Renal cortical epithelial cell (primary cell): ENCODE results near the gene DPP7. TPM values are rescaled to one million over a fixed set of nuclear protein-coding genes. Genes with fewer than 3 reads are reported as not detected.
"Not testable (repeated sequence)": the region's sequence is repeated elsewhere in the genome, so short reads cannot be mapped to it uniquely, and the experiment has no call there.

ENCODE experiments used
- DNase-seq: peaks from one replicate; pipeline ENCODE4 v3.0.0-alpha.2; 2011; ENCODE audit warnings: low read depth
- total RNA-seq: library from RNA; depleted of rRNA; stranded (reverse); fragments of >200 nt; gene quantifications from 2 replicates; pipeline ENCODE4 v1.2.3, GENCODE V29; 2014

Gene DPP7
- total RNA-seq, 1 donor from 2014 or later, result 42.3 TPM

DNA sequence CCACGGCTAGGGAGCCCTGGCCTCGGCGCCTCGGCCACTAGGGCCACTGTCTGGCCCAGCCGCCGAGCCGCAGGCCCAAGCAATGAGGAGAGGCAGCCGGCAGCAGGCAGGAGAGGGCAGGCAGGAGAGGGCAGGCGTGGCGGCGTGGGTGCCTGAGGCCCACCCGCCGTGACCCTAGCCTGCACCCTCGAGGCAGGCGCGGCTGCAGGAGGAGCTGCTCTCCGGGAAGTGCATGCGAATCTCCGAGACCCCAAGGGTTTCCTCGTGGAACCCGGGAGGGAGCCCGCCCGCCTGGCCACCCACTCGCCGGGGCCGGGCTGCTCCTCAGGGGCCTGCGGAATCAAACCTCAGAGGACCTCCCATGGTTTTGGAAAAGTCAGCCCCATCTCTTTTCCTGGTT lies 33.7 kb upstream of the DPP7 start:
- no peak for DNase-seq

DNA sequence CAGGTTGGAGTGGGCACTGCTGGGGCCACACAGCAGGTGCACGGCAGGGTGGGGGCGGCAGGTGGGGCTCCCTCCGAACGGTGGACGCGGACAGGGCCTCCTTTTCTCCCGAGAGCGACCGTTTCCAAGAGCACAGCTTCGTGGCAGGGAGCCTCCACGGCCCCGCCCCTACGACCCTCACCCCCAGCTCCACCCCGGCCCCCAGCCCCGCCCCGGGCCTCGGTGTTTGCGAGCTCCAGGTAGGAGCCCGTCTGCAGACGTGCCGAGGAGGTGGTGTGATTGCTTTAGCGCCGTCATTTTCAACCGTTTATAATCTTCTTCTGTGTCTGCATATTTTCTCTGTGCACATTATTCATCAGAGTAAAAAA lies 33.2 kb upstream of the DPP7 start:
- DNase-seq, result no peak

DNA sequence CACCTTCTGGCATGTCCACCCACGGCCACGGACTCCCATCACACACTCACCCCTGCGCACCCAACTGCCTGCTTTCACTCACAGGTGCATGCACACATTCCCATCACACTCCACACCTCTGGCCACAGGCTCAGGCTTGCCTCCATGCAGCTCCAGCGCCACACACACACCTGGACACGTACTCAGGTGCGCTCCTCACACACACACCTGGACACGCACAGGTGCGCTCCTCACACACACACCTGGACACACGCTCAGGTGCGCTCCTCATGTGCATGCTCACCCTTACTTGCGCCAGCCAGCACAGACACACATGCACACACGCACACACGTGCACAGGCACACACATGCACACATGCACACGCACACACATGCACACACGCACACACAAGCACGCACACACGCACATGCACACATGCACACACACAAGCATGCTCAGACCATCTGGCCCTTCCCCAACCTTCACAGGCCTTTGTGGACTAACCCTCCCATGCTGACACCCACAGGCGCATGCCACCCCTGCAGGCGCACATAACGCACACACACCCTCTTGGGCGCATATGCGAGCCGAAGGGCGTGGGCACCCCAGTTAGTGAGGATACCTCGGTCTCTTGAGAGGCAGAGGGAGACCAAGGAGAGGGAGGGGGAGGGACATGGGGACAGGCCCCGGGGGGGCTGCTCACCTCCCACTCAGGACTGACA lies 32.7 kb upstream of the DPP7 start:
- DNase-seq, result no peak

DNA sequence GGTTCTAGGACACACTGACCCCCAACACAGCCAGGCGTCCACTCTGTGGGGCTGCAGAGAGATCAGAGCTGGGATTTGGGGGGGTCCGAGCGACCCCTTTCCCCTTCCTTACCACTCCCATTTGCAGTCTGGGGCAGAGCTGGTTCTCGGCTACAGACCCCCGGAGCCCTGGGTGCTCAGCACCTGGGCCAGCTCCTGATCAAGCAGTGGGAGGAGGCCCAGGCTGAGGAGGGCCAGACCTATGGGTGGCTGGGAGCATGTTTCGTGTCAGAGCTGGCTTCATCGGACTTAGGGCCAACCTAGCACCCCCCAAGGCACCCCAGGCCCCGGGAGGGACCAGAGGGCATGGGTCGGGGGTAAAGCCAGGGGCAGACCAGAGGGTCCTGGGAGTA lies 32.0 kb upstream of the DPP7 start:
- DNase-seq, result no peak

DNA sequence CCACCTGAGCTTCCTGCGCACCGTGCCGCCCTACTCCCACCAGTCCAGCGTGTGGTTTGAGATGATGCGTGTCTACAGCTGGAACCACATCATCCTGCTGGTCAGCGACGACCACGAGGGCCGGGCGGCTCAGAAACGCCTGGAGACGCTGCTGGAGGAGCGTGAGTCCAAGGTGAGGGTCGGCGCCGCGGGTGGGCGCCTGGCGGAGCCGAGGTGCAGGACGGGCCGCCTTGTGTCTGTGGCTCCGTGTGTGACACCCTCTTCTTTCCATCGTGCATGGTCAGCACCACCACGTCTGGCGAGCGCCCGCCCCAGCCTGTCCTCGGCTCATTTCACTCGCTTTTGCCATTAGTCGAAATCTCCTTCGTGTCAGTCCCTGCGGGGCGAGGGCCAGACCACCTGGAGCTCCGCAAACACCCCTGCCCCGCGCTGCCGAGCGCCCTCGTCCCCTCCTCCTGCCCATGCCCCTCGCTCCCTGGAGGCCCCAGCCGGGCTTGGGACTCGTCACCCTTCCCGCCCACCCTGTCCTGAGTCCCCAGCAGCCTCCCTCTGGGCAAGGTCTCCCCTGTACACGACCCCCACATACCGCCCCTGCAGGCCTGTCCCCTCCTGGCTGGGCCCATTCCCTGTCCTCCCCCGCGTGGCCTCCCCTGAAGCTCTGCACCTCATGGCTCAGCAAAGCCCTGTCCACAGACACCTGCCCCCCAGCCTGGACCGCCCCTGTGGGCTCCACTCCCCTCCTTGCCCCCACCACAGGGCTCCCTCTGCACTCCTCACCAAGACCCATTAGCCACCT lies 31.4 kb upstream of the DPP7 start:
- no peak for DNase-seq

DNA sequence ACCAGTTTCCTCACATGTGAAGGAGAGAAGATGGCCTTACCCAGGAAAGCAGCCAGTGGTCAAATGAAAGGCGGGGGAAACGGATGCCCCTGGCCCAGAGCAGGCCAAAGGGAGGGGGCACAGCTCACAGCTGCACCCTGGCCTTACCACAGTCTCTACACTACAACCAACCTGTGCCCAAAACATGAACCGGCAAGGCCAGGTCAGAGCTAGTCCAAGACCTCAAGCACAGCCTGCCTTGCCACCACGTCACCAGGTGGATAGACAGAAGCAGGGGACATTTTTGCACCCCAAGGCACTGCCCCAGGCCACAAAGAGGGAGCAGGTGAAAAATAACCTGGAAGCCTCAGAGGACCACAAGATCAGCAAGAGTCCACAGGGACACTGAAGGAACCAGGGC lies 28.9 kb upstream of the DPP7 start:
- DNase-seq, result no peak

DNA sequence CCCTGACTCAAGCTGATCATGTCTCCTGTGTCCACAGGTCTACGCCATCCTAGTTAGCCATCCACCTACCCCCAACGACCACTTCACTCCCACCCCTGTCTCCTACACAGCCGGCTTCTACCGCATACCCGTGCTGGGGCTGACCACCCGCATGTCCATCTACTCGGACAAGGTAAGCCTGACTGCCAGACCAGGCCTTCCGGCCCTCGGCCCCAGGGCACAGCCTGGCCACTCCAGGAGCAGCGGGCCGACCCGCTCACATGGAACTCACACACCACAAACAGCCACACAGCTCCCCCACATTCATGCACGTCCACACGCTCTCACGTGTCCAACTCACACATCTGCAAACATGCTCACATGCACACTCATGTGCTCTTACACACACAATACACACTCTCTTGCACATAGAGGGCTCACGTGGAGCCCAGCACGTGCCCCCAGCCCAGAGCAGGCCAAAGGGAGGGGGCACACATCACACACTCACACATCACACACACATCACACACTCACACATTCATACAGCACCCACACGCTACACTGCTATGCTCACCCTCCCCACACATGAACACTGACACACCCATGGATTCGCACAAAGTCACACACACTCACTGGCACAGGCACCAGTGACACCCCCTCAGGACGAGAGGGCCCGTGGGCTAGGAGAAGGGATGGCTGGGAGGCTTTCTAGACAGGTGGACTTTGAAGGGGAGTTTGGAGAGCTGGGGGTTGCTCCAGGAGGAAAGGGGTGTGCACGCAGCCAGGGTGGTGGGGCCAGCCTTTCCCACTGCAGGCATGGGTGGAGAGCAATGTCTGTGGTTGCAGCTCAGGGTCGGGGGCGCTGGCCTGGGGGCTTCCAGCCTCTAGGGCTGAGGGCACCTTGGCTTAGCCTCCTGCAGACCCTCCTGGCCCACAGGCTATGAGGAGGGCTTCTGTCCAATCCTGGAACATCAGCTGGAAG lies 27.7 kb upstream of the DPP7 start:
- DNase-seq, result no peak

DNA sequence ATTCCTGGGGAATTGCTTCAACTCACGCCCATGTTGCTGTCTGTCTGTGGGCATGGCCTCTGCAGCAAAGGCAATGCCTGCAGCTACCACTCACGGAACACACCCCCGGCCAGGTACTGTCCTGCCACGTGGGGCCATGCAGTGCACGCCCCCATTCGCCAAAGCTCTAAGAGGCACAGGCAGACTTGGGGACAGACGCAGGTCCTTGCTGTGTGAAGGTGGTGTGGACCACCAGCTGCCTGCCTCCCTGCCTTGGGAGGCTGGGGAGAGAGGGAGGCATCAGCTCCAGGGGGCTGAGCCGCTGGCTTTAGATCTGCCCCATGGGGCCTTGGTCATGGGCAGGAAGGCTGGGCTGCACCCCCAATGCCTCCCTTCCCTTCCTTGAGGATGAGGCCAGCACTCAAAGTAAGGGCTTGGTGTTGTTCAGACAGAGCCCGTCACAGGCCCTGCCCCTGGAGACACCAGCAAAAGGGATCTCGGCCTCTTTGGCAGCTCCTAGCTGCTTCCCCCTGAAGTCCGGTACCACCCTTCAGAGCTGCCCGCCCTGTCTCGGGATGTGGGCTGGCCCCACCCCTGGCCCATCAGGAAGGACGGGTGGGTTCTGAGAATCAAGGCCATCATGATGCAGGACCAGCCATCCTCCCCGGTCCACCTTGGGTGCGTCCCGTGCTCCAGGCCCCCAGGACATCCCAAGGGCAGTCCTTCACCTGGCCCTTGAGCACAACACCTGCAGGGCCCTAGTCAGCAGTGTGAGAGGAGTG lies 26.7 kb upstream of the DPP7 start:
- DNase-seq, result no peak

DNA sequence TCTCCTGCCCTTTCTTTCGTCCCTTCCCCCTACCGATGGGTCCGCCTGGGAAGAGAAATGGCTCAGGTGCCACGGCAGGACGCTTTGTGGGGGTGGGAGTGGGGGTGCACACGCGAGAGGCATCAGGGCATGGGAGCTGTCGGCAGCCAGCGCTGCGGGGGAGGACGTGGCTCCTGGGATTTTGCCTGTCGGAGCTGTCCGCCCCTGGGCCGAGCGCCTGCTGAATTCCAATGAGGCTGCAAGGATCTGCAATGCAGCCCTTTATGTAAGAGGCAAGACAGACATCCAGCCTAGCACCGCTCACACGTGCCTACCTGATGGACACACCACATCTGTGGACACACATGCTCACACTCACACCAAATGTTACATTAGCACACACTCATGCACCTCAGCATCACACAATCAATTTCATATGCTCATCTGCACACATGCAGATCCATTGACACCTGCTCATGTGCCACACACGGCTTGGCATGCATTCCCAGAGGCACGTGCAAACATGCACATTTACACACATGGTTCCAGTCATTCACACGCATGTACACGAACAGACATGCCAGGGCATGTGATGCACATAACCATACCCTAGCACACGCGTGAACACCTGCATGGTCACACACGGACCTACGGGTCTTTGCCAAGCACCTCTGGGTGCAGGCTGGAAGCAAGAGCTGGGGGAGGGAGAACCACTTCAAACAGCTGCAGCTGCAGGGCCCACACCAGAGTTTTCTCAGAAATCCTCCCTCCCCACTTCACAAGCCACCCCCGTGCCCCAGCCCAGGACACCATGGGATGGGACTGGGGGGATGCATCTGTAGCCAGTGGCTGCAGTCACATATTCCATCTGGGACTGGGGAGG lies 25.8 kb upstream of the DPP7 start:
- DNase-seq, result no peak

DNA sequence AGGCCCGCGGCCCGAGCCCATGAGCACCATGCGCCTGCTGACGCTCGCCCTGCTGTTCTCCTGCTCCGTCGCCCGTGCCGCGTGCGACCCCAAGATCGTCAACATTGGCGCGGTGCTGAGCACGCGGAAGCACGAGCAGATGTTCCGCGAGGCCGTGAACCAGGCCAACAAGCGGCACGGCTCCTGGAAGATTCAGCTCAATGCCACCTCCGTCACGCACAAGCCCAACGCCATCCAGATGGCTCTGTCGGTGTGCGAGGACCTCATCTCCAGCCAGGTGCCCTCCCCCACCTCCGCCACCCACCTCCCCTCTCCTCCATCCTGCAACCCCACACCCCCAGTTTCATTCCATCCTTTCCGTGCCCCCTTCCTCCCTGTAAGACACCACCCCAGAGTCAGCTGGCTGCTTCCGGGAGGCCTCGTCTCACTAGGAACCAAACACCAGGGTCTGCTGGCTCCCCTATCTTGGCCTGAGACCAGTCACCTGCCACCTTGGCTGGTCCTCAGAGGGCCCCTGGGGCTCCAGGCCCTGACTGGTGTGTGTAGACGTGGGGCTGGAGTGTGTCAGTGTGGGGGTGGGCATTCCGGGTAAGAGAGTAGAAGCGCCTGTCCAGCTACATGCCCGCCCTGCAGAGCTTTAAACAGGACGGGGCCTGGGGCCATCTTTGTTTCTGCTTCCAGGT lies 25.1 kb upstream of the DPP7 start:
- DNase-seq, result no peak

DNA sequence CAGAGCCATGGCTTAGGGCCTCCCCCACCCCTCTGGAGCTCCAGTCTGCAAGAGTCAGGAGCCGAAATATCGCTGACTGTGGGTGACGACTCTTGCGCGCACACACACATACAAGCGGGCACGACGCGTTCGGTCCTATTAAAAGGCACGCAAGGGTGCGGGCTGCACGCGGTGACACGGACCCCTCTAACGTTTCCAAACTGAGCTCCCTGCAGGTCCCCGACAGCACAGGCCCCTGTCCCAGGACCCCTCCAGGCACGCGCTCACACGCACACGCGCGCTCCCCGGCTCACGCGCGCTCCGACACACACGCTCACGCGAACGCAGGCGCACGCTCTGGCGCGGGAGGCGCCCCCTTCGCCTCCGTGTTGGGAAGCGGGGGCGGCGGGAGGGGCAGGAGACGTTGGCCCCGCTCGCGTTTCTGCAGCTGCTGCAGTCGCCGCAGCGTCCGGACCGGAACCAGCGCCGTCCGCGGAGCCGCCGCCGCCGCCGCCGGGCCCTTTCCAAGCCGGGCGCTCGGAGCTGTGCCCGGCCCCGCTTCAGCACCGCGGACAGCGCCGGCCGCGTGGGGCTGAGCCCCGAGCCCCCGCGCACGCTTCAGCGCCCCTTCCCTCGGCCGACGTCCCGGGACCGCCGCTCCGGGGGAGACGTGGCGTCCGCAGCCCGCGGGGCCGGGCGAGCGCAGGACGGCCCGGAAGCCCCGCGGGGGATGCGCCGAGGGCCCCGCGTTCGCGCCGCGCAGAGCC lies 24.4 kb upstream of the DPP7 start, which contains the start of gene GRIN1:
TSS of gene GRIN1 (plus strand) at position 433 of the 746 bp plus-strand sequence. CDS start 333 bp downstream, outside the sequence.
- DNase-seq, result no peak

DNA sequence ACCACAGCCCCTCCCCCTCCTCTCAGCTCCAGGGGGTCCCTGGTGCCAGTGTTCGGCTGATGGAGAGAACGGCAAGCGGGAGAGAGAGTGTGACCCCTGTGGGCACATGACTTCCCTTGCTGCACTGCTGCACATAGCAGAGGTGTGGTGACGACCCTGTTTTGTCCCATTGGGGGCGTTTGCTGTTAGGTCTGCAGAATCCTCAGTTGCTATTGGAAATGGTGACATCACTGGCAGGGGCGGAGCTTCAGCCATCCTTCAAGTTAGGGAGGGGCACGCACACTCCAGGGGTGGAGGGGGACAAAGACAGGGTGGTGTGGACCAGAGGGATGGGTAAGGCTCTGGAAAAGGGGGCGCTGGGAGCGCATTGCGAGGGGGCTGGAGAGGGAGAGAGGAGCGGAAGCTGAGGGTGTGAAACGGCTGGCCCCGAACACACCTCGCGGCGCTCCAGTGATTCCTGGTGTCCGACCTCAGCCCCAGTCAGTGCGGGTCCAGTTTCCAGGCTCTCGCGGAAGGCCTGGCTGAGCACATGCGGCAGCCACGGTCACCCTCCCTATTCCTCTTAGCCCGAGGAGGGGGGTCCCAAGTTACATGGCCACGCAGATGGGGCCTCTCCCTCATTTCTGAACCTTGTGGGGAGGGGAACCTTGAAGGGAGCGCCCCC lies 23.7 kb upstream of the DPP7 start:
- DNase-seq, result no peak

DNA sequence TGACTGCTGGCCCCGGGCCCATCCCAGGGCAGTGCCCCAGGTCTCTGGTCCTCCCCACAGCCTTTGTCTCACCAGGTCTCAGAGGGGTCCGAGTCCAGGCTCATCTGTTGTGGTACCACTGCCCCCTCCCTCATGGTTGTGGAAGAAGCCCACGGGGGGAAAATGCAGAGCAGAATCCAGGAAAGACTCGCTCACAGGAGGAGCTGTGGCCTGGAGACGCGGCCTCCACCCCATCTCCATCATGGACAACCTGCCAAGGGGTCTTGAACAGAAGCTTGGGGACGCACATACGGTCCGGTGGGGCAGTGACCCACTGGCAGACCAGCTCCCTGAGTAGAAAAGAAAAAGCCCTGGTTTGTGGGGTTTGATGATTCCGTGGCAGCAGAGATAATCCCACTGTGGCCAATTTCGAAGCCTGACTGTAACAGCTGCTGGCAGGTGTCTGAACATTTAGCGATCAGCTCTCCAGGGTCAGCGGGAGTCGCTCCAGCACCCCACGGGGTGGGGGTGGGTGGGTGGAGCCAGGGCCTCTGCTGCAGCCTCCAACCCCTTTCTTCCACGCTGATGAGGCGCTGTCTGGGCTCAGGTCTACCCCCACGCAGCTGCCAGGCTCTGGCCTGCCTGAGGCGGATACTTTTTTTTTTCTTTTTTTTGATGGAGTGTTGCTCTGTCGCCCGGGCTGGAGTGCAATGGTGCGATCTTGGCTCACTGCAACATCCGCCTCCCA lies 22.5 kb upstream of the DPP7 start:
- no peak for DNase-seq

DNA sequence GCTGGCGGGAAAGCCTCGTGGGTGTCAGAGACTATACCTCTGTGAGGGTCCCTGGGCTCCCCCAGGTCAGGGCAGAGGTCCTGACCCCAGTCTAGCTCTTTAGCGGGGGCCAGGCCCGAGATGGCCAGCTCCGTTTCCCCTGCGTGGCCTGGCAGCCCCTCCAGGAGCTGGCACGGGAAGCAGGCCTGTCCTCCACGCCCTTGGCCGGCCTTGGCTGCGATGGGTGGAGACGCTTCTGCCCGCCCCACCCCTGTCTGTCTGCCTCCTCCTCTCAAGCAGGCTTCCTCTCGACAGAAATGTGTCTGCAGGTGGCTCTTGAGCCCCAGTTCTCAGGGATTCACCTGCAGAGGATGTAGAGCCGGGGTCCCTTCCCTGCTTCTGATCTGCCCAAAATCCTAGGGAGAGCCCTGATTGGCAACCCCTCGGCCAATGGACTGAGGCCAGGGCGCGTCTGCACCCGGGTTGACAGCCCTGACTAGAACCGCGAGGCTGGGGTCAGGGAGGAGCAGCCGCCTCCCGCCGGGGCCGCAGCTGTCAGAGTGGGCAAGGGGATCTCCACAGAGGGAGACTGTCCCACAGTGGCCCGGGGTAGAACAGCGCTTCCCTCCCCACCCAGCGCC lies 21.8 kb upstream of the DPP7 start:
- no peak for DNase-seq

DNA sequence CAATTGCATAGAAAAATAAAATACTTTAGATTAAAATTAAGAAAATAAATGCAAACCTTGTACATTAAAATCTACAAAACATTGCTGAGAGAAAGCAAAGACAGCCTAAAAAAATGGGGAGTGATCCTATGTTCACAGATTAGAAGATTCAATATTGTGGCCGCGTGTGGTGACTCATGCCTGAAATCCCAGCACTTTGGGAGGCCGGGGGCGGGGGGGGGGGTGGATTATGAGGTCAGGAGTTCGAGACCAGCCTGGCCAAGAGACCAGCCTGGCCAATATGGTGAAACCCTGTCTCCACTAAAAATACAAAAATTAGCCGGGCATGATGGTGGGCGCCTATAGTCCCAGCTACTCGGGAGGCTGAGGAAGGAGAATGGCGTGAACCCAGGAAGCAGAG lies 20.6 kb upstream of the DPP7 start:
- not testable (repeated sequence) for DNase-seq

DNA sequence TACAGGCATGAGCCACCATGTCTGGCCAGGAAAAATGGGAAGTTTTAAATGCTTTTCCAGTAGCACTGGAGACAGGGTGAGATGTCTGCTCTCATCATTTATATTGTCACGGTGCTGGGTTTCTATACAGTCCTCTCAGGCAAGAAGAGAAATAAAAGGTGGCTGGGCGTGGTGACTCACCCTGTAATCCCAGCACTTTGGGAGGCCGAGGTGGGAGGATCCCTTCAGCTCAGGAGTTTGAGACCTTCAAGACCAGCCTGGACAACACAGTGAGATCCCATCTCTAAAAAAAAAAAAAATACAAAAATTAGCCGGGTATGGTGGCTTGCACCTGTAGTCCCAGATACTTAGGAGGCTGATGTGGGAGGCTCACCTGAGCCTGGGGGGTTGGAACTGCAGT lies 19.7 kb upstream of the DPP7 start:
- no peak for DNase-seq

DNA sequence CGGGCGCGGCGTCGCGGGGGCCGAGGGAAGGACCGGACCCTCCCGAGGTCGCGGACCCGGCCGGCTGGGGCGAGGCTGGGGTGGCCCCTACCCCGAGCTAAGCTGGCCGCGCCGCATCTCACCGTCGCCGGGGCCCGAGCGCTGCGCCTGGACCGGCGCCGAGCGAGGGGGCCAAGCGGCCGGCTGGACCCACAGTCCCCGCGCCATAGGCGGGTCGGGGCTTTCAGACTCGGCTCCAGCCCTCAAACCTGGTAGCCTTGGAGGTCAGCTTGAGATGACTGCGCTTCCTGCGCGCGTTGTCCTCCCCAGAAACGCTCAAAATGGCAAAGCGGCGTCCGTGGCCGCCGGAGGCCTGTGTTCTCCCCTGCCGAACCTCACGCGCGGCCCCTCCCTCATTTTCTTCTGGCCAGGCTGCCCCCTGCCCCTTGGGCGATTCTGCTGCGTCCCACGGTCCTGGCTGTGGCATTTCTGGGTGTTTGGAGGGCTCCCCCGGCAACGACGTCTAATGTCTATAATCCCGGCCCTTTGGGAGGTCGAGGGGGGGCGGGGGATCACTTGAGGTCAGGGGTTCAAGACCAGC lies 15.7 kb upstream of the DPP7 start:
- DNase-seq, result no peak
